Activated naive CD4-positive, alpha-beta T cell treated with anti-CD3 and anti-CD28 coated beads, Interleukin-2, amount 10 ng/mL, durations not matched to agents 7 days and 5 days (primary cell): ENCODE measurements around the gene MANSC4.

ENCODE experiments used
- CTCF ChIA-PET: fragments of 350-600 bp; sonication (Branson Sonifier 250); formaldehyde crosslinking; loops from one replicate; lab custom pipeline; 2021; ENCODE audit warnings: antibody characterized with exemption; lab: Charles Lee
- DNase-seq: peaks from one replicate; pipeline ENCODE4 v3.0.0-alpha.2; 2020
- H3K27ac Mint-ChIP-seq: one replicate; pipeline ENCODE4 v1.8.0; 2021; ENCODE audit warnings: mild to moderate bottlenecking, moderate library complexity, mixed read lengths
- H3K27me3 Mint-ChIP-seq: one replicate; pipeline ENCODE4 v1.8.0; 2021; ENCODE audit warnings: mild to moderate bottlenecking, mixed read lengths
- H3K36me3 Mint-ChIP-seq: one replicate; pipeline ENCODE4 v1.8.0; 2021; ENCODE audit warnings: mixed read lengths
- H3K4me1 Mint-ChIP-seq: one replicate; pipeline ENCODE4 v1.8.0; 2021; ENCODE audit warnings: mixed read lengths
- H3K4me3 Mint-ChIP-seq: one replicate; pipeline ENCODE4 v1.8.0; 2021; ENCODE audit warnings: mild to moderate bottlenecking, moderate library complexity, mixed read lengths
- H3K9me3 Mint-ChIP-seq: one replicate; pipeline ENCODE4 v1.8.0; 2021; ENCODE audit warnings: mixed read lengths

MANSC4 gene

GRCh38 chr12:27812502-27812901 is 32.5 kb upstream of the MANSC4 start:
- no peaks in the 10 kb centered on the region for H3K36me3 Mint-ChIP-seq
- H3K4me3 Mint-ChIP-seq: no peak overlapping the region
- CTCF ChIA-PET: interaction anchor here (0.6 kb wide), 1 partner anchor 9 kb away, joined by 3 read pairs; no protein-coding TSS in a partner anchor
- DNase-seq: no peak
- H3K4me1 Mint-ChIP-seq: peaks cover 21% of the 10 kb centered on the region
- peaks cover 28% of the 10 kb centered on the region for H3K27me3 Mint-ChIP-seq
- no peaks in the 10 kb centered on the region for H3K9me3 Mint-ChIP-seq
- H3K27ac Mint-ChIP-seq: no peak overlapping the region

GRCh38 chr12:27810756-27811155 is 30.7 kb upstream of the MANSC4 start:
- CTCF ChIA-PET: interaction anchor here (1.3 kb wide), 1 partner anchor 15 kb away, joined by 4 read pairs; no protein-coding TSS in a partner anchor
- H3K4me3 Mint-ChIP-seq: no peak overlapping the region
- H3K9me3 Mint-ChIP-seq: no peaks in the 10 kb centered on the region
- H3K27me3 Mint-ChIP-seq: peaks cover 35% of the 10 kb centered on the region
- H3K36me3 Mint-ChIP-seq: no peaks in the 10 kb centered on the region
- no peak for DNase-seq
- H3K4me1 Mint-ChIP-seq: peaks cover 38% of the 10 kb centered on the region
- H3K27ac Mint-ChIP-seq: no peak overlapping the region

GRCh38 chr12:27808841-27809240 is 28.8 kb upstream of the MANSC4 start:
- CTCF ChIA-PET: interaction anchor here (2.1 kb wide), 1 partner anchor 12 kb away, joined by 17 read pairs; no protein-coding TSS in a partner anchor
- Mint-ChIP-seq H3K4me1 (peaks cover 27% of the 10 kb centered on the region), H3K4me3 (no peak overlapping the region), H3K27ac (no peak overlapping the region), H3K36me3 (no peaks in the 10 kb centered on the region), H3K27me3 (peaks cover 40% of the 10 kb centered on the region), H3K9me3 (no peaks in the 10 kb centered on the region)
- no peak for DNase-seq

DNA sequence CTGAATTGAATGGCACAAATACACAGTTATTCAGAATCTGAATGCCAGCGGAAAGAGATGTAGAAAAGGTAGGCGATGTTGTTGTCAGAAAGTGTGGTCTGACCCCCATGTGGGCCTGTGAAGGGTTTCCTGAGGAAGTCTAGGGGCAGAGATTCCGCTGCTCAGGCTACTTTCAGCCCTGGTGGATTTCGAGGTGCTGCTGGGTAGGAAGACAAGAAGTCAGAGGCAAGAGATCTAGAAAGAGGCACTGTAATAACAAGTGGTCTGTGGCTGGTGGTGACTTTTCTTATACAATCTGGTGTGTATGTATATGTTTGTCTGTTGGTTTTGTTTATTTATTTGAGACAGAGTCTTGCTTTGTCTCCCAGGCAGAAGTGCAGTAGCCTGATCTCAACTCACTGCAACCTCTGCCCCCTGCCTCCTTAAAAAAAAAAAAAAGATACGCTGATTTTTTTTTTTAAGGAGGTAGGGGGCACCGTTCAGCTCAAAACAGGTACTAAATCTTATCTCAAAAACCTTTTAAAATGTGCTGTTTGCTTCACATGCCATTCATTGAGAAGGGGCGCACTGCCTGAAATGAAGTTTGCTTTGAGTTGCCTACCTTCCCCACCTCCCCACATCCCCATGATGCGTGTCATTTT is 27.1 kb upstream of the MANSC4 start:
- H3K27me3 Mint-ChIP-seq: peaks cover 37% of the 10 kb centered on the region
- H3K9me3 Mint-ChIP-seq: no peaks in the 10 kb centered on the region
- peak overlapping the region; percentile 24 for H3K4me3 Mint-ChIP-seq
- peak overlapping the region; percentile 80 for H3K27ac Mint-ChIP-seq
- CTCF ChIA-PET: interaction anchor here (1.0 to 2.1 kb wide), 2 partner anchors 9 to 14 kb away, joined by 4 to 17 read pairs; no protein-coding TSS in a partner anchor
- no peaks in the 10 kb centered on the region for H3K36me3 Mint-ChIP-seq
- DNase-seq: peak; percentile 56
- peaks cover 28% of the 10 kb centered on the region for H3K4me1 Mint-ChIP-seq

- Mint-ChIP-seq H3K27ac (no peak overlapping the region), H3K4me3 (no peak overlapping the region), H3K4me1 (peaks cover 38% of the 10 kb centered on the region), H3K9me3 (no peaks in the 10 kb centered on the region), H3K36me3 (no peaks in the 10 kb centered on the region), H3K27me3 (peaks cover 30% of the 10 kb centered on the region)
- CTCF ChIA-PET: interaction anchor here (2.8 kb wide), 1 partner anchor 15 kb away, joined by 16 read pairs; no protein-coding TSS in a partner anchor
- no peak for DNase-seq
Measured at GRCh38 chr12:27806259-27806658, 26.2 kb upstream of the MANSC4 start.

- no peaks in the 10 kb centered on the region for H3K9me3 Mint-ChIP-seq
- CTCF ChIA-PET: interaction anchor here (2.8 kb wide), 1 partner anchor 16 kb away, joined by 16 read pairs; no protein-coding TSS in a partner anchor
- H3K27ac Mint-ChIP-seq: no peak overlapping the region
- no peak overlapping the region for H3K4me3 Mint-ChIP-seq
- peaks cover 5% of the 10 kb centered on the region for H3K36me3 Mint-ChIP-seq
- DNase-seq: no peak
- peaks cover 21% of the 10 kb centered on the region for H3K27me3 Mint-ChIP-seq
- H3K4me1 Mint-ChIP-seq: peaks cover 48% of the 10 kb centered on the region
Measured at GRCh38 chr12:27805238-27805637, 25.2 kb upstream of the MANSC4 start.

DNA sequence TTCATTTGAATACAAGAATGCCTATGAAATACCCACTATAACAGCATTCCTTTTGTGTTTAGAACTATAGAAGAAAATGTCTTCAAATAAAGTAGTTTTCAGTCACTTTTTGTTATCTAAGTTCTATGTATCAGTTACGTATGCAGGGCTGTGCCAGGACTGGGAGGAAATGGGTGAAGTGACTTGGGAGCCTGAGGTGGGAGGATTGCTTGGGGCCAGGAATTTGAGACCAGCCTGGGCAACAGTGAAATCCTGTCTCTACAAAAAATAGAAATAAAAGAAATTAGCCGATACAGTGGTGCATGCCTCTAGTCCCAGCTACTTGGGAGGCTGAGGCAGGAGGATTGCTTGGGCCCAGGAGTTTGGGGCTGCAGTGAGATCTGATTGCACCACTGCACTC is 22.9 kb upstream of the MANSC4 start:
- Mint-ChIP-seq H3K4me3 (no peak overlapping the region), H3K27ac (no peak overlapping the region), H3K4me1 (peaks cover 50% of the 10 kb centered on the region), H3K27me3 (peaks cover 15% of the 10 kb centered on the region), H3K9me3 (no peaks in the 10 kb centered on the region), H3K36me3 (peaks cover 16% of the 10 kb centered on the region)
- CTCF ChIA-PET: interaction anchor here (1.6 kb wide), 1 partner anchor 19 kb away, joined by 12 read pairs; no protein-coding TSS in a partner anchor
- no peak for DNase-seq

DNA sequence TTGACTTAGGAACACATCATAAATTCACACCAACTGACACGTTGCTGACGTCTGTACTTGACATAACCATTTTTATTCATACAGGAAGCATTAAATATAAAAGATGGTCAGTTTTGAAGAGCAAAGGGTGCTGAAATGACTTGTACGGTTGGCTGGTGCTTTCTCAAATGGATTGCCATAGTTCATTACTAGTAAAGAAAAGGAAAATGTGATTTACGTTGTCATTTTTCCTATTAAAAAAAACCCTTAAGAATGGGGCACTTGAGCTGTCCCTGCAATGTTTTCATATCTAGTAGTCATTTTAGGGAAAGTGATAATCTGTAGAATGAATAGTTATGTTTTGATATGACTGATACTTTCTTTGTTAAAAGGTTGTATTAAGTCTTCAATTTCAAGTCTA is 22.5 kb upstream of the MANSC4 start:
- Mint-ChIP-seq H3K4me1 (peaks cover 47% of the 10 kb centered on the region), H3K36me3 (peaks cover 20% of the 10 kb centered on the region), H3K27ac (no peak overlapping the region), H3K9me3 (no peaks in the 10 kb centered on the region), H3K27me3 (peaks cover 13% of the 10 kb centered on the region), H3K4me3 (no peak overlapping the region)
- CTCF ChIA-PET: interaction anchor here (1.6 kb wide), 1 partner anchor 19 kb away, joined by 12 read pairs; no protein-coding TSS in a partner anchor
- DNase-seq: no peak

DNA sequence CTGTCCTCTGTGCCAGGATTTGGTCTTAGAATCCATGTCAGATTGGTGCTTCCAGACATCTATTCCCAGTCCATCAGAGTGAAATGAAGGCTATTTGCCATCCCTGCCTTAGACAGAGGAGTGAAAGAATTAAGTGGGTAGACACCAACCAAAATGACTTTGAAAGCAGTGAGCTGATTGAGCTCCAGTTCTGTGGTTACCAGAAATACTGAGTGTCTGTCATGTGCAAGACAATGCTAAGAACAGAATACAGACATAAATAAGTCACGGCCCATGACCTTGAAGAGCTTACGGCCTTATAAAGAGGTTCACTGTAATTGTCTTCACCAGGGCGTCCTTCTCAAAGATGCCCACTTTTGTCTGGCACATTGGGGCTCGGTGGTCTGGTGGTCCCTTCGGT is 21.6 kb upstream of the MANSC4 start:
- H3K4me3 Mint-ChIP-seq: no peak overlapping the region

GRCh38 chr12:27800819-27801218 is 20.8 kb upstream of the MANSC4 start:
- CTCF ChIA-PET: no interaction called here
- peaks cover 34% of the 10 kb centered on the region for H3K36me3 Mint-ChIP-seq
- peaks cover 6% of the 10 kb centered on the region for H3K27me3 Mint-ChIP-seq
- peaks cover 35% of the 10 kb centered on the region for H3K4me1 Mint-ChIP-seq
- no peaks in the 10 kb centered on the region for H3K9me3 Mint-ChIP-seq
- H3K27ac Mint-ChIP-seq: peak overlapping the region; percentile 66
- H3K4me3 Mint-ChIP-seq: no peak overlapping the region
- DNase-seq: no peak

More for the DNA sequence above, 21.6 kb upstream of the MANSC4 start:
- H3K27ac Mint-ChIP-seq: no peak overlapping the region
- peaks cover 29% of the 10 kb centered on the region for H3K36me3 Mint-ChIP-seq
- CTCF ChIA-PET: interaction anchor here (1.6 kb wide), 1 partner anchor 20 kb away, joined by 12 read pairs; no protein-coding TSS in a partner anchor
- DNase-seq: no peak
- no peaks in the 10 kb centered on the region for H3K9me3 Mint-ChIP-seq
- H3K4me1 Mint-ChIP-seq: peaks cover 38% of the 10 kb centered on the region
- peaks cover 9% of the 10 kb centered on the region for H3K27me3 Mint-ChIP-seq

- DNase-seq: no peak
- H3K27ac Mint-ChIP-seq: no peak overlapping the region
Measured at GRCh38 chr12:27797301-27798025, 17.4 kb upstream of the MANSC4 start.

DNA sequence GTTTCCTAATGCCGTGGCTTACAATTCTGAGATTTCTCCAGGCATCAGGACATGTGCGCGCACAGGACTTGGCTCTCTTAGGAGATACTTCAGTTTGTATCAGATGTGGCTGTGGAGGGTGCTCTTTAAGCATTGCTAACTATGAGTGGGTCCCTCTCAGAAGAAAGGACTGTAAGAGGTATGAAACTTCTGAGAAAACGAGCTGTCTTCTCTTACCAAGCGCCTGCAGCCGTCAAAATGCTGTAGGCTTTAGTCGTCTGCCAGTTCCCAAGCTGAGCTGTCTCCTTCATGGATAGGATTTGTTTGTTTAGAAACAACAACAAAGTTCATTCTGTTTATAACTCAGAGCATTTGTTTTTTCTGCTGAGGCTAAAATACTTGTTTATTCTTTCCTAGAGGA is 16.1 kb upstream of the MANSC4 start:
- Mint-ChIP-seq H3K4me1 (peaks cover 33% of the 10 kb centered on the region), H3K27me3 (no peaks in the 10 kb centered on the region), H3K36me3 (peaks cover 59% of the 10 kb centered on the region), H3K9me3 (no peaks in the 10 kb centered on the region), H3K27ac (no peak overlapping the region), H3K4me3 (no peak overlapping the region)
- no peak for DNase-seq
- CTCF ChIA-PET: interaction anchor here (0.7 to 4.8 kb wide), 3 partner anchors 15 to 145 kb away, joined by 4 to 31 read pairs (median 4); no protein-coding TSS in a partner anchor

More at GRCh38 chr12:27797301-27798025, 17.4 kb upstream of the MANSC4 start:
- CTCF ChIA-PET: interaction anchor here (1.2 to 1.8 kb wide), 2 partner anchors 10 to 143 kb away, joined by 4 read pairs; no protein-coding TSS in a partner anchor
- no peak overlapping the region for H3K4me3 Mint-ChIP-seq
- H3K36me3 Mint-ChIP-seq: peaks cover 49% of the 10 kb centered on the region
- peaks cover 46% of the 10 kb centered on the region for H3K4me1 Mint-ChIP-seq
- no peaks in the 10 kb centered on the region for H3K27me3 Mint-ChIP-seq
- no peaks in the 10 kb centered on the region for H3K9me3 Mint-ChIP-seq

DNA sequence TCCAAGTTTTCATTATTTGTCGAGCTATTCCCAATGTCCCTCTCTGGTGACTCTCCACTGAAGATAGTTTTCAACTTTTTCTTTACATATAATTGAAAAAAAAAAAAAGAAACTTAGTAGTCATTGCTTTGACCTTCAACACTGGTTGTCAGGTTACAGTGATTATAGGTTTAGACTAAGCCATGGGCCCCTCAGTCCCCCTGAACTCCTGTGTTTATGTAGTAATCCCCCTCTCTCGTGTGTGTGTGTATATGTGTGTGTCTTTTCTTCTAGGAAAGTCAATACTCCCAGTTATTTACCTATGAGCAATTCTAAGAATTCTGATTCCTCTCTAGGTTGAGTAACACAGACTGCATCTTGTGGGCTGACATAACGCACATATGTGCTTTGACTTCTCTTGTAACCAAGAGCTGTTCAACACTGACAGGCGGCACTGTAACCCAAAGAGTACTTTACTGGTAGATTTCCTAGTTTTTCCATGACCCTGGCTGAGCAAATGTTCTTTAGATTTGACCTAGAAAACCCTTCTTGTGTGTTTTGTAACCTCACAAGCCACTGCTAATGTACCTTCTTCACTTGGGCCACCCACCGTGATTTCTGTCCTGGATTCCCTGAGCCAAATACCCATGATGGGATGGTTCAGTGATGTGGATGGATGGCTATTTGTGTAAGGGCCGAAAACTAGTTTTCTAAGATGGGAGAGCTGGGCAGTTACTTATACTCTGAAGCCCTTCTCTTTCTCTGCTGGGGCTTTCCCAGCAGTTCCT is 15.0 kb upstream of the MANSC4 start:
- H3K4me3 Mint-ChIP-seq: no peak overlapping the region
- CTCF ChIA-PET: interaction anchor here (0.7 to 4.8 kb wide), 3 partner anchors 16 to 62 kb away, joined by 4 to 31 read pairs (median 7); no protein-coding TSS in a partner anchor
- no peaks in the 10 kb centered on the region for H3K9me3 Mint-ChIP-seq
- peak overlapping the region; percentile 4 for H3K27ac Mint-ChIP-seq
- no peak for DNase-seq
- H3K36me3 Mint-ChIP-seq: peaks cover 54% of the 10 kb centered on the region
- H3K4me1 Mint-ChIP-seq: peaks cover 22% of the 10 kb centered on the region
- H3K27me3 Mint-ChIP-seq: no peaks in the 10 kb centered on the region
